Tibial nerve (tissue), 4 donors: ENCODE measurements around the gene GDI2. TPM values are rescaled to one million over a fixed set of nuclear protein-coding genes. Genes with fewer than 3 reads are reported as not detected.

Experiments
- DNase-seq, 2 donors: peaks; one replicate each; pipeline ENCODE4 v3.0.0-alpha.2; 2019; ENCODE audit warnings: low spot score in 2 of 2
- H3K27ac ChIP-seq, 4 donors: fragments of 200-600 bp; sonication (generic) in 3 of 4; one replicate each; pipeline ENCODE4 v1.5.1; 2017 to 2019; ENCODE audit warnings: mild to moderate bottlenecking in 1 of 4
- H3K27me3 ChIP-seq, 2 donors: fragments of 200-600 bp; sonication (generic) in 1 of 2; one replicate each; pipeline versions ENCODE4 v1.5.1 to v1.6.0; 2017 to 2019
- H3K36me3 ChIP-seq, 3 donors: fragments of 200-600 bp; sonication (generic); one replicate each; pipeline ENCODE4 v1.5.1; 2018 to 2019
- H3K4me1 ChIP-seq, 4 donors: fragments of 200-600 bp; sonication (generic) in 3 of 4; one replicate each; pipeline ENCODE4 v1.5.1; 2017 to 2019
- H3K4me3 ChIP-seq, 4 donors: fragments of 200-600 bp; sonication (generic) in 3 of 4; one replicate each; pipeline ENCODE4 v1.5.1; 2017 to 2019; ENCODE audit warnings: mild to moderate bottlenecking in 1 of 4, moderate library complexity in 1 of 4
- H3K9me3 ChIP-seq, 4 donors: fragments of 200-600 bp; sonication (generic) in 3 of 4; one replicate each; pipeline ENCODE4 v1.5.1; 2017 to 2019
- EP300 ChIP-seq, 2 donors: sonication (generic); formaldehyde crosslinking; IDR thresholded peaks; one replicate each; pipeline ENCODE4 v1.6.1; 2017; ENCODE audit warnings: antibody characterized with exemption in 2 of 2, mild to moderate bottlenecking in 1 of 2
- POLR2A ChIP-seq, 2 donors: fragments of 450-650 bp; IDR thresholded peaks; one replicate each; pipeline ENCODE4 v1.6.1; 2017; ENCODE audit warnings: antibody characterized with exemption in 2 of 2, mild to moderate bottlenecking in 2 of 2, moderate library complexity in 2 of 2
- WGBS, 2 donors: methylation state at CpG; one replicate each; pipeline ENCODE4 v1.1.5; 2018; 5-methylcytosine and 5-hydroxymethylcytosine counted together
- total RNA-seq, 4 donors: library from RNA; depleted of rRNA; stranded (reverse); fragments of >200 nt; gene quantifications; one replicate each; pipeline ENCODE4 v1.1.0, GENCODE V29; 2016
- TF ChIP-seq, protein P1 (sequence below), 5 experiments: fragments of 200-600 bp in 3 of 5; fragments of 450-650 bp in 2 of 5; sonication (generic) in 3 of 5; IDR thresholded peaks; one replicate each; pipeline ENCODE4 v1.5.1; 2016 to 2019; ENCODE audit warnings: antibody characterized with exemption in 5 of 5, mild to moderate bottlenecking in 3 of 5, moderate library complexity in 2 of 5

GDI2 gene
- total RNA-seq, 4 donors from 2014 or later = 175 to 225 (median 199) TPM

DNA sequence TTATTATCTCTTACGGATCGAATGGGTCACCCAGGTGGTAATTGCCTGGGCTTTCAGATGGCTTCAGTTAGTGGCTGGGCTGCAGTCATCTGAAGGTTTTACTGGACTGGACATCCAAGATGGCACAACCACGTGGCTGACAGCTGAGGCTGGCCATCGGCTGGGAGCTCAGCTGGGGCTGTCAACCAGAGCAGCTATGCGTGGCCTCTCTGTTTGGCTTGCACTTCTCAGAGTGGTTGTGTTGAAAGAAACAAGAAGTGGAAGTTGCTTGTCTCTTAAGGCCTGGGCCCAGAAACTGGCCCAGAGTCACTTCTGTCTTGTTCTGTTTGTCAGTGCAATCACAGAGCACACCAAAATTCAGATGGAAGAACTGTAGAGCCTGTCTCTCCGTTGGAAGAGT lies 5.7 kb upstream of the GDI2 start:
- WGBS, 2 donors = 83 to 84% methylated on average over 6 of the region's 6 CpGs
- no peak for DNase-seq

DNA sequence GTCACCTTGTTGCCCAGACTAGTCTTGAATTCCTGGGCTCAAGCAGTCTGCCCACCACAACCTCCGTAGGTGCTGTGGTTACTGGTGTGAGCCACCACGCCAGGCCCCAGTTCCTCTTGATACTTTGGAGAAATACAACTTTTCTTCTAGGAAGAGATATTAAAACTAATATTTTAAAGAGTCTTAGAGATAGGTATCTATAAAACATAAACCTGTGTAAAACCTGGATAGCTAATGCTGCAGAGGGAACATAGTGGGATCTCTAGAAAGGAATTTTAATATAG lies 4.8 kb upstream of the GDI2 start:
- WGBS, 2 donors = 84 to 94% methylated on average over 2 of the region's 2 CpGs
- no peak for TF ChIP-seq EP300 (IDR thresholded peaks at IDR 0.05)
- TF ChIP-seq, protein P1, sequence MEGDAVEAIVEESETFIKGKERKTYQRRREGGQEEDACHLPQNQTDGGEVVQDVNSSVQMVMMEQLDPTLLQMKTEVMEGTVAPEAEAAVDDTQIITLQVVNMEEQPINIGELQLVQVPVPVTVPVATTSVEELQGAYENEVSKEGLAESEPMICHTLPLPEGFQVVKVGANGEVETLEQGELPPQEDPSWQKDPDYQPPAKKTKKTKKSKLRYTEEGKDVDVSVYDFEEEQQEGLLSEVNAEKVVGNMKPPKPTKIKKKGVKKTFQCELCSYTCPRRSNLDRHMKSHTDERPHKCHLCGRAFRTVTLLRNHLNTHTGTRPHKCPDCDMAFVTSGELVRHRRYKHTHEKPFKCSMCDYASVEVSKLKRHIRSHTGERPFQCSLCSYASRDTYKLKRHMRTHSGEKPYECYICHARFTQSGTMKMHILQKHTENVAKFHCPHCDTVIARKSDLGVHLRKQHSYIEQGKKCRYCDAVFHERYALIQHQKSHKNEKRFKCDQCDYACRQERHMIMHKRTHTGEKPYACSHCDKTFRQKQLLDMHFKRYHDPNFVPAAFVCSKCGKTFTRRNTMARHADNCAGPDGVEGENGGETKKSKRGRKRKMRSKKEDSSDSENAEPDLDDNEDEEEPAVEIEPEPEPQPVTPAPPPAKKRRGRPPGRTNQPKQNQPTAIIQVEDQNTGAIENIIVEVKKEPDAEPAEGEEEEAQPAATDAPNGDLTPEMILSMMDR (IDR thresholded peaks at IDR 0.05) = no peak
- no peak for TF ChIP-seq POLR2A (IDR thresholded peaks at IDR 0.05)

More for the DNA sequence above, 5.7 kb upstream of the GDI2 start:
- Histone ChIP-seq H3K9me3 (no peaks in the 10 kb centered on the region), H3K27me3 (no peaks in the 10 kb centered on the region), H3K27ac (no peak overlapping the region), H3K4me3 (no peak overlapping the region), H3K4me1 (peaks cover 0 to 15% (median 11%) of the 10 kb centered on the region in 4 donors), H3K36me3 (no peaks in the 10 kb centered on the region)
- TF ChIP-seq, protein P1 (IDR thresholded peaks at IDR 0.05) = no peak
- TF ChIP-seq EP300 (IDR thresholded peaks at IDR 0.05) = no peak
- no peak for TF ChIP-seq POLR2A (IDR thresholded peaks at IDR 0.05)

DNA sequence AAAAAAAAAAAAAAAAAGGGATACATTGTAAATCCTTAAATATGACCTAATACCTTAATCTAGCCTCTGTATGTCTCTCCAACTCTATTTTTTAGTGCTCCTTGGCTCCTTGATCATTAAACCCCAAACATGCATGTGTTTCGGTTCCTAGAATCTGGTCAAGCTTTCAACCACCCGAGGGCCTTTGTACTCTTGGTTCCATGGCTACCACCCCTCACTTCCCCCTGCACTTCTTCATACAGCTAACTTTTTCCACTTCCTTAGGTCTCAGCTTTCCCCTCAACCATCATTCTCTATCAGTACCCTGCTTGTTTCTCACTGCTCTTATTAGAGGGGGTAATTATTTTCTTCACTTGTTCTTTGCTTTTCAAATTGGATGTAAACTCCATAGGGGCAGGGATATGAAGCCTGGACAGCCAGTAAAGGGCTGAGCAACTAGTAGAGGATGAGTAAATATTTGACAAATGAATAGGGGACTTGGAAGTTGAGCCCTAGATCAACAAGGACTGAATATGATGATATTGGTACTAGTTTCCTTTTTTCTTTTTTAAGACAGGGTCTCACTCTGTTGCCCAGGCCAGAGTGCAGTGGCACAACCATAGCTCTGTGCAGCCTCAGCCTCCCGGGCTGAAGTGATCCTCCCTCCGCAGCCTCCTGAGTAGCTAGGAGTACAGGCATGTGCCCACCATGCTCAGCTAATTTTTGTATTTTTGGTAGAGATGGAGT lies 4.3 kb upstream of the GDI2 start:
- Histone ChIP-seq H3K4me1 (peaks cover 0 to 15% (median 11%) of the 10 kb centered on the region in 4 donors), H3K27me3 (no peaks in the 10 kb centered on the region), H3K27ac (no peak overlapping the region), H3K4me3 (no peak overlapping the region), H3K9me3 (no peaks in the 10 kb centered on the region), H3K36me3 (no peaks in the 10 kb centered on the region)
- no peak for DNase-seq
- whole genome bisulfite sequencing, 2 donors = 92% methylated on average over 4 of the region's 4 CpGs
- TF ChIP-seq, protein P1 (IDR thresholded peaks at IDR 0.05) = no peak
- TF ChIP-seq POLR2A (IDR thresholded peaks at IDR 0.05) = no peak
- TF ChIP-seq EP300 (IDR thresholded peaks at IDR 0.05) = no peak

More for the DNA sequence above, 4.8 kb upstream of the GDI2 start:
- Histone ChIP-seq H3K4me3 (no peak overlapping the region), H3K27me3 (no peaks in the 10 kb centered on the region), H3K27ac (no peak overlapping the region), H3K9me3 (no peaks in the 10 kb centered on the region), H3K36me3 (no peaks in the 10 kb centered on the region), H3K4me1 (peaks cover 0 to 15% (median 11%) of the 10 kb centered on the region in 4 donors)
- no peak for DNase-seq

DNA sequence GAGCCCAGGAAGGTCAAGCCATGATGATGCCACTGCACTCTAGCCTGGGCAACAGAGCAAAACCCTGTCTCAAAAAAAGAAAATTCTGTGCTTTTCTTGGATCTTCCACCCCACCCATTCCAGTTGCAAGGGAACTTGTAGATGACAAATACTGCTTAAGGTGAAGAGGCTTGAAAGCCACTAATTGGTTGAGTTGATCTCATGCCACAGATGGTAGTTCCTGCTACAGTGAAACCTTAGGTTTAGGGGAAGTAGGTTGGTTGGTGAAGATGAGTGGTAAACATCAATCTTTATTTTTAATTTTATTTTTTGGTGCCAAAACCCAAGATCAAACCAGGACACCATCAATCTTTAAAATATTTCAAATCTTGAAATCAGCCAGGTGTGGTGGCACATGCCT lies 2.9 kb upstream of the GDI2 start:
- H3K36me3 ChIP-seq = no peaks in the 10 kb centered on the region
- no peaks in the 10 kb centered on the region for H3K27me3 ChIP-seq
- DNase-seq = no peak
- TF ChIP-seq POLR2A (IDR thresholded peaks at IDR 0.05) (no peak), EP300 (IDR thresholded peaks at IDR 0.05) (no peak)
- TF ChIP-seq, protein P1 (IDR thresholded peaks at IDR 0.05) = no peak
- H3K27ac ChIP-seq = no peak overlapping the region
- no peaks in the 10 kb centered on the region for H3K9me3 ChIP-seq
- H3K4me3 ChIP-seq = no peak overlapping the region
- peaks cover 0 to 21% (median 16%) of the 10 kb centered on the region in 4 donors for H3K4me1 ChIP-seq

DNA sequence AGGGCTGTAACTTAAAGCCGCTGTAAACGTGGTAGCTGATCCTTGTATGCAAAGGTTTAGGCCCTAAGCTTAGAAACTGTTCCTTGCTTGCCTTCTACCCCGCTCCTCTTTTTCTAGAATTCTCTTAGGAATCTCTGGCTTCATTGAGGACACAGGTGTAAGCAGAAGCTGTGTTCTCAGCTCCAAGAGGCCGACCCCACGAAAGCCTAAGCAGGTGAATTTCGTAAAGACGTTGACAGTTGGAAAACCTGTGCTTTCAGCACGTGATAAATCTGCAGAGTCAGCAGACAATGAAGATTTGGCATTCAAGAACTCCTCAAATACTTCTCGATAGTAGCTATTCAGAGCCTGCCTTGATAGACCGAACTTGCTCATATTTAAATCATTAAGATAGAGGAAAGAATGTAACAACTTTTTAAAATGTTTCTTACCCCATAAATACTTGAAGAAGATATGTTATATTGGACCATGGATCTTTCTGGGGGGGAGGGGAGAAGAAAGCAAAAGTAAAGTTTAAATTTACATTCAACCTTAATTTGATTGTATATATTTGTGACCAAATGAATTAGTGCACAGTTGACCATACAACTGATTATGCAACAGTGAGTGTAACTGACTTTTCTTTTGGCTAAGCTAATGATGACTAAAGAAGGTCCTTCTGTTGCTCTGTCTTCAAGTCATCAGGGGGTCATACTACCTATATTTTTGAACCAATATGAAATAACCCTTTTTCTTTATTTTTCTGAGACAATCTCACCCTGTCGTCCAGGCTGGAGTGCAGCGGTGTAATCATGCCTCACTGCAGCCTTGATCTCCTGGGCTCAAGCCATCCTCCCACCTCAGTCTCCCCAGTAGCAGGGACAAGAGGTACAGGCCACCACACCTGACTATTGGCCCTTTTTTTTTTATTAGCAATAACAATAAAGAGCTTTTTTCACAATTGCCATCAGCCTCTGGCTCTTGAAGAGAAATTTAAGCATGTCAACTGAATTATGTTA lies 1.2 kb upstream of the GDI2 start:
- TF ChIP-seq POLR2A (IDR thresholded peaks at IDR 0.05) (no peak), EP300 (IDR thresholded peaks at IDR 0.05) (no peak)
- TF ChIP-seq, protein P1 (IDR thresholded peaks at IDR 0.05) = no peak
- Histone ChIP-seq H3K27ac (peak overlapping the region; percentile 89 to 99 (median 94)), H3K4me3 (peak overlapping the region; percentile 73 to 100 (median 89)), H3K36me3 (no peaks in the 10 kb centered on the region), H3K4me1 (peaks cover 0 to 39% (median 30%) of the 10 kb centered on the region in 4 donors), H3K9me3 (no peaks in the 10 kb centered on the region), H3K27me3 (no peaks in the 10 kb centered on the region)
- 17 to 19% methylated on average over 12 of the region's 12 CpGs for WGBS, 2 donors
- no peak for DNase-seq
